ENCODE measurements around the gene WDR86.

WDR86 gene

GRCh38 chr7:151378011-151378410 is 31.8 kb downstream of the WDR86 start:
- no peak for DNase-seq

- no peak for DNase-seq
Observed at GRCh38 chr7:151377406-151377805, 32.4 kb downstream of the WDR86 start.

GRCh38 chr7:151376218-151376902 is 33.5 kb downstream of the WDR86 start:
- DNase-seq = no peak

- DNase-seq = no peak
Observed at GRCh38 chr7:151375530-151376217, 34.2 kb downstream of the WDR86 start.

GRCh38 chr7:151374726-151375125 is 35.1 kb downstream of the WDR86 start:
- no peak for DNase-seq

- DNase-seq = no peak
Observed at GRCh38 chr7:151374139-151374538, 35.7 kb downstream of the WDR86 start.

- DNase-seq = no peak
Observed at GRCh38 chr7:151373599-151373998, 36.2 kb downstream of the WDR86 start.

GRCh38 chr7:151372612-151373265 is 37.1 kb downstream of the WDR86 start:
- DNase-seq = no peak

- DNase-seq = no peak
Observed at GRCh38 chr7:151371266-151371665, 38.6 kb downstream of the WDR86 start.

- peak; percentile 68 for DNase-seq
Observed at GRCh38 chr7:151368136-151368571, 41.7 kb downstream of the WDR86 start.

- DNase-seq = no peak
Observed at GRCh38 chr7:151367284-151367683, 42.6 kb downstream of the WDR86 start.

- no peak for DNase-seq
Observed at GRCh38 chr7:151366880-151367222, 43.0 kb downstream of the WDR86 start.

GRCh38 chr7:151366166-151366879 is 43.5 kb downstream of the WDR86 start:
- no peak for DNase-seq

- no peak for DNase-seq
Observed at GRCh38 chr7:151363182-151363581, 46.7 kb downstream of the WDR86 start.

GRCh38 chr7:151361193-151361959 is 48.5 kb downstream of the WDR86 start:
- DNase-seq = no peak

- DNase-seq = no peak
Observed at GRCh38 chr7:151352512-151352911, 57.3 kb downstream of the WDR86 start.

- DNase-seq = peak; percentile 54
Observed at GRCh38 chr7:151351967-151352366, 57.9 kb downstream of the WDR86 start.

- DNase-seq = no peak
Observed at GRCh38 chr7:151351027-151351426, 58.8 kb downstream of the WDR86 start.

- no peak for DNase-seq
Observed at GRCh38 chr7:151349507-151349853, 60.4 kb downstream of the WDR86 start.

- DNase-seq = no peak
Observed at GRCh38 chr7:151348970-151349369, 60.9 kb downstream of the WDR86 start.

GRCh38 chr7:151347200-151347599 is 62.6 kb downstream of the WDR86 start:
- DNase-seq = no peak

- no peak for DNase-seq
Observed at GRCh38 chr7:151346470-151346769, 63.4 kb downstream of the WDR86 start.
